ENCODE results near the gene FAM186B.

- TF ChIP-seq CTCF (IDR thresholded peaks at IDR 0.05) (no peak), POLR2AphosphoS5 (IDR thresholded peaks at IDR 0.05) (no peak), POLR2A (IDR thresholded peaks at IDR 0.05) (no peak), EP300 (IDR thresholded peaks at IDR 0.05) (no peak)
Measured at GRCh38 chr12:49631336-49631907, 26.0 kb upstream of the FAM186B start.
